GM18861 (cell line): ENCODE measurements around the gene UGT1A10.
"Not testable (repeated sequence)": the region's sequence is repeated elsewhere in the genome, so short reads cannot be mapped to it uniquely, and the experiment has no call there.

Experiments used
- ATAC-seq: cut with Tn5 transposase; IDR thresholded peaks from one replicate; pipeline ENCODE4 v1.9.1; 2021; ENCODE audit not compliant: unreplicated experiment

The UGT1A10 gene

DNA sequence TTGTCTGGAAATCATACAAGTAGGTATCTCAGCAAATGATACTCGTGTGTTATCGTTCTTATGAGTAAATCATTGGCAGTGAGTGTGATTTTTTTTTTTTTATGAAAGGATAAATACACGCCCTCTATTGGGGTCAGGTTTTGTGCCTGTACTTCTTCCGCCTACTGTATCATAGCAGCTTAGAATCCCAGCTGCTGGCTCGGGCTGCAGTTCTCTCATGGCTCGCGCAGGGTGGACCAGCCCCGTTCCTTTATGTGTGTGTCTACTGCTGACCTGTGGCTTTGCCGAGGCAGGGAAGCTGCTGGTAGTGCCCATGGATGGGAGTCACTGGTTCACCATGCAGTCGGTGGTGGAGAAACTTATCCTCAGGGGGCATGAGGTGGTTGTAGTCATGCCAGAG lies at the start of gene UGT1A10:
Gene UGT1A10 (plus strand): TSS at position 143 of the 400 bp plus-strand sequence. CDS start 75 bp downstream, at position 218.
- not testable (repeated sequence) for ATAC-seq

DNA sequence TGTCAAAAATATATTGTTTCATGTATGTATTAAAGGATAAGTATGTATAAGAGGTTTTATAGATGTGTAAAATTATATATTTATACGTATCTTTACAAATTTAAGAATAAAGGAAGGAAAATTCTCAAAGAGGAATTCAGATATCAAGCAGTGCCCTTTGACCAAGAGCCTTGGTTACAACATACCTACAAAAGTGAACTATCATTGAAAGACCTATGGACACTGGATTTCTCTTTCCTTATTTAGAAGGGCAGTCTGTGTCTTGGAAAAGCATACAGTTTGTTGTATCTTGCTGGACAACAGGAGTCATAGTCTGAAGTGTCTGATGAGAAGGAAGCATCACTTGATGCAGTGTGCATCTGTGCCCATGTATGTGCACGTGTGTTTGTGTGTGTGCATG lies 47.8 kb upstream of the UGT1A10 start:
- ATAC-seq: no peak

DNA sequence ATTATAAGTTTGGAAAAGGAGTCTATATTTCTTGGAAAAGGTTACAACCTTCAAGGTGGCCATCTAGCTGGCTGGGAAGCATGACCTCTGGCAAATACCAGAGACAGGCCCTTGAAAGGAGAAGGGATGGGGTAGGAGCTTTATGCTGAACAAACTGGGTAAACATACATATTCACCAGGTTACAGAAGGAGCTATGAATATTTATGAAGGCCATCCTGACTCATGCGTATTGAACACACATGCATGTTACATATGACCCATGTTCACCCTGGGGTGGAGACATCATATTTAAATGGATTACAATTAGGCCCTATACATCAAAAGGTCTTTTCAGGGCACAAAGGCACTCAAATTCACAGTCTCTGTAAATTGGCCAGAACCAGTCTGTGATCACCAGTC lies 43.5 kb upstream of the UGT1A10 start:
- not testable (repeated sequence) for ATAC-seq

DNA sequence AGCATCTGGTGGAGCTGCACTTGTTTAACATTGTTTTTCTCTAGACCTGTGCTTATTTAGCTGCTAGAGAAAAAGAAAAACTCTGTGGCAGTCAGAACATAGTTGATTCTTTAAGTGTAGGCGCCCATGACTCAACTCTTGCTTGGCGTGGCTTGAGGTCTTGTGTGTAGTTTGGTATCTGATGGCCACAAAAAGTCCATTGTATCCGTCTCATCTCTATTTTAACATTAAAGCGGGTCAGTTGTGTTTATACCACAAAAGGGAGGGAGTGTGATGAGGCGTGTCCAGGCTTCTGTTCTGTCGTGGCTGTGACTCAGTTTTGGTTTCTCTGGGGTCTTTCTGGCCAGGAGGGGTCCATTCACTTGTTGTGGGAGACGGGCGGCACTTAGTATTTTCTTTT lies 43.0 kb upstream of the UGT1A10 start:
- ATAC-seq: peak; percentile 74

DNA sequence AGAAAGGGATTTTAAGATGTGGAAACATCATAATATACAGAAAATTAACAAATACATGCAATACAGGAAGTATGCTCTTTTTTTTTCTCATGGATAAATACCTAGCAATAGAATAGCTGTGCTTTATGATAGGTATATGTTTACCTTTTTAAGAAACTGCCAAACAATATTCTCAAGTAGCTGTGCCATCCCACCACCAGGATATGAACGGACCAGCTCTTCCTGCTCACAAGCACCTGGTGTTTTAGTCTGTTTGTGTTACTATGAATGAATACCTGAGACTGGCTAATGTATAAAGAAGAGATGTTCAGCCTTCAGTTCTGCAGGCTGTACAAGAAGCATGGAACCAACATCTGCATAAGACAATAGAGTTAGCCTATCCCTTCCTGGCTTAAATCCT lies 38.7 kb upstream of the UGT1A10 start:
- ATAC-seq: no peak

DNA sequence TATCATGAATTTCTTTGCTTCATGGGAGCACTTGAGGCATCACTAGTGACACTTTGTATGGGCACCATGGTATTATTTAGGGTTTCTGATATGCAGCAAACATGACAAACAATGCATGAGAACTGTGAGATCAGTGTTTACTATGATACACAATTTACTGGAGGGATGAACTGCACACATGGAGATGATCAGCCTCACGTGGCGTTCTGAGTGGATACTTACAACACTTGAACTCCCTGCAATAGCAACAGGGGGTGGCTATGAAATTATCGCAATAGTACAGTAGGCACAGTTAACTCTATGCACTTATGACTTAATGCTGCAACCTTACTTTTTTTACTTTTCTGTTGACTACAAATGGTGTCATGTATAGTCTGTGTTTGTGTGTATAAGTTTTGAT lies 37.3 kb upstream of the UGT1A10 start:
- ATAC-seq: no peak

DNA sequence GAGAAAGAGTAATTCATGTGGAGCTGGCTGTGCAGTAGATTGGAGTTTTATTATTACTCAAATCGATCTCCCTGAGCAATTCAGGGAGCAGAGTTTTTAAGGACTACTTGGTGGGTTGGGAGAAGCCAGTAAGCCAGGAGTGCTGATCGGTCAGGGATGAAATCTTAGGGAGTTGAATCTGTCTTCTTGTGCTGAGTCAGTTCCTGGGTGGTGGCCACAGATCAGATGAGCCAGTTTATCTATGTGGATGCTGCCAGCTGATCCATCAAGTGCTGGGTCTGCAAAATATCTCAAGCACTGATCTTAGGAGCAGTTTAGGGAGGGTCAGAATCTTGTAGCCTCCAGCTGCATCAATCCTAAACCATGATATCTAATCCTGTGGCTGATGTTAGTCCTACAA lies 35.9 kb upstream of the UGT1A10 start:
- no peak for ATAC-seq

DNA sequence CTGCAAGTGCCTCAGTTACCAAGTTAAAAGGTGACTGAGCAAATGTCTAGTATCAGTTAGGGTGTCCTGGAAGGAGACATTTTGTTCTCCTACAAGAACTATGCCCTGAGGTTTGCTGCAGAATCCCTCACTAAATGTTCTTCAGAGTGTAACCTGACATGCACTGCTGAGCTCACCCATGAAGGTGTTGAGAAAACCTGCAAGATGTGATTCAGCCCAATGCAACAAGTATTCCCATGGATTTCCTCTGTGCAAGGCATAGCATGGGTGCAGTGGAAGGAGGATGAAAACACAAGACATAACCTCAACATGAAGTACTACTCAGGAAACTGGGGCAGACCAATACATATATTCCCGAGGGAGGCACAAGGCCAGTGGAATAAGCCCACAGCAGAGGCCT lies 34.2 kb upstream of the UGT1A10 start:
- no peak for ATAC-seq

DNA sequence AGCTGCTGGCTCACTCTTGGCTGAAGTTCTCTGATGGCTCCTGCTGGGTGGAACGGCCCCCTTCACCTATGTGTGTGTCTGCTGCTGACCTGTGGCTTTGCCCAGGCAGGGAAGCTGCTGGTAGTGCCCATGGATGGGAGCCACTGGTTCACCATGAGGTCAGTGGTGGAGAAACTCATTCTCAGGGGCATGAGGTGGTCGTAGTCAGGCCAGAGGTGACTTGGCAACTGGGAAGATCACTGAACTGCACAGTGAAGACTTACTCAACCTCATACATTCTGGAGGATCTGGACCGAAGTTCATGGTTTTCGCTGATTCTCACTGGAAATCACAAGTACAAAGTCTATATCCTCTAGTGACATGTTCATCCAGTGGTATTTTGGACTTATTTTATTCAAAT lies 32.7 kb upstream of the UGT1A10 start:
- no peak for ATAC-seq

DNA sequence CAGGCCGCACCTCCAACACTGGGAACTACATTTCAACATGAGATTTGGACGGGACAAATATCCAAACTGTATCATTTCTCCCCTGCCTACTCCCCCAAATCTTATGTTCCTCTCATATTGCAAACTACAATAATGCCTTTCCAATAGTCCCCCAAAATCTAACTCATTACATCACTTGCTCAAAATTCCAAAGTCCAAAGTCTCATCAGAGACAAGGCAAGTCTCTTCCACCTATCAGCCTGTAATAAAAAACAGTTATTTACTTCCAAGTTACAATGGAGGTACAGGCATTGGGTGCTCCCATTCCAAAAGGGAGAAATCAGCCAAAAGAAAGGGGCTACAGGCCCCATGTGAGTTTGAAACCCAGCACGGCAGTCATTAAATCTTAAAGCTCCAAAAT lies 31.4 kb upstream of the UGT1A10 start:
- ATAC-seq: no peak

DNA sequence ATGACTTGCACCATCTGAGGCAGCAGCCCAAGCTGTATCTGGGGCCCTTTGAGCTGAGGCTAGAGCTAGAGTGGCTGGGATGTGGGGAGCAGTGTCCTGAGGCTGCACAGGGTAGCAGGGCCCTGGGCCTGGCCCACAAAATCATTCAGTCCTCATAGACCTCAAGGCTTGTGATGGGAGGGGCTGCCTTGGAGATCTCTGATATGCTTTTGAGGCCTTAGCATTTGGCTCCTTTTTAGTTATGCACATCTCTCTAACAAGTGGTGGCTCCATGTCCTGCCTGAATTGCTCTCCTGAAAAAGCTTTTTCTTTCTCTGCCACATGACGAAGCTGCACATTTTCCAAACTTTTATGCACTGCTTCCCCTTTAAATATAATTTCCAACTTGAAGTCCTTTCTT lies 30.6 kb upstream of the UGT1A10 start:
- ATAC-seq: no peak

DNA sequence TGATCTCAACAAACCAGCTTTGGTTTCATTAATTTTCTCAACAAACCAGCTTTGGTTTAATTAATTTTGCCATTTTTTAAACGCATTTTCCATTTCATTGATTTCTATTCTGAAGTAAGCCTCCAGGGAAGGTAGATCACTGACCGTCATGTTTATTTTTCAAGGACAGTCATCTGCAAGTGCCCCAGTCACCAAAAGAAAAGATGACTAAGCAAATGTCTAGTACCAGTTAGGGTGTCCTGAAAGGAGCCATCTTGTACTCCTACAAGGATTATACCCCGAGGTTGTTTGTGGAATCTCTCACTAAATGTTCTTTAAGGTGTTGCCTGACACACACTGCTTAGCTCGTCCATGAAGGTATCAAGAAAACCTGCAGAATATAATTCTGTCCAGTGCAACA lies 25.0 kb upstream of the UGT1A10 start:
- no peak for ATAC-seq

DNA sequence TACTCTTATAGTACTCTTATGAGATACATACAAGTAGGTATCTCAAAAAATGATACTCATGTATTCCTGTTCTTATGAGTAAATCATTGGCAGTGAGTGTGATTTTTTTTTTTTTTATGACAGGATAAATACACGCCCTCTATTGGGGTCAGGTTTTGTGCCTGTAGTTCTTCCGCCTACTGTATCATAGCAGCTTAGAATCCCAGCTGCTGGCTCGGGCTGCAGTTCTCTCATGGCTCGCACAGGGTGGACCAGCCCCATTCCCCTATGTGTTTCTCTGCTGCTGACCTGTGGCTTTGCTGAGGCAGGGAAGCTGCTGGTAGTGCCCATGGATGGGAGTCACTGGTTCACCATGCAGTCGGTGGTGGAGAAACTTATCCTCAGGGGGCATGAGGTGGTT lies 18.8 kb upstream of the UGT1A10 start, which contains the start of gene UGT1A8:
Gene UGT1A8 (plus strand): TSS at position 158 of the 400 bp plus-strand sequence. CDS start 75 bp downstream, at position 233.
- not testable (repeated sequence) for ATAC-seq

DNA sequence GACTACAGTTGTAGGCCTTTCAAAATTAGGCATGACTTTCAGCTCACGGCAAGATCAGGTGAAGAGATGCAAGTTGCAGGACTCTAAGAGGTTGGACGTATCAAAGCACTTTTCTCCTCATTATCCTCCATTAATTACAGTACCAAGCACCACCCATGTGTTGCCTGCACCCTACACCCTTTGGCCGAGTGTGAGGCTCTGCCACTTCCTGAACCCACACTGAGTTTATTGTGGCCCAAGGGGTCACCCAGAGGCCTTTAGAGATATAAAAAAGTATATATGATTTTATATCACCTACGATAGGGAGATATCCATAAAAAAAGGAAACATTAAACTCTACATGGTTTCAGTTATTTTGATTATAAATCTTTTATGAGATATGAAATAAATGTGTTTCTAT lies 16.0 kb upstream of the UGT1A10 start:
- ATAC-seq: no peak

DNA sequence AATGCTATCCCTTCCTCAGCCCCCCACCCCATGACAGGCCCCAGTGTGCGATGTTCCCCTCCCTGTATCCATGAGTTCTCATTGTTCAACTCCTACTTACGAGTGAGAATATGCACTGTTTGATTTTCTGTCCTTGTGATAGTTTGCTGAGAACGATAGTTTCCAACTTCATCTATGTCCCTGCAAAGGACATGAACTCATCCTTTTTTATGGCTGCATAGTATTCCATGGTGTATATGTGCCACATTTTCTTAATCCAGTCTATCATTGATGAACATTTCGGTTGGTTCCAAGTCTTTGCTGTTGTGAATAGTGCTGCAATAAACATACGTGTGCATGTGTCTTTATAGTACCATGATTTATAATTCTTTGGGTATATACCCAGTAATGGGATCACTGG lies 14.4 kb upstream of the UGT1A10 start:
- not testable (repeated sequence) for ATAC-seq

DNA sequence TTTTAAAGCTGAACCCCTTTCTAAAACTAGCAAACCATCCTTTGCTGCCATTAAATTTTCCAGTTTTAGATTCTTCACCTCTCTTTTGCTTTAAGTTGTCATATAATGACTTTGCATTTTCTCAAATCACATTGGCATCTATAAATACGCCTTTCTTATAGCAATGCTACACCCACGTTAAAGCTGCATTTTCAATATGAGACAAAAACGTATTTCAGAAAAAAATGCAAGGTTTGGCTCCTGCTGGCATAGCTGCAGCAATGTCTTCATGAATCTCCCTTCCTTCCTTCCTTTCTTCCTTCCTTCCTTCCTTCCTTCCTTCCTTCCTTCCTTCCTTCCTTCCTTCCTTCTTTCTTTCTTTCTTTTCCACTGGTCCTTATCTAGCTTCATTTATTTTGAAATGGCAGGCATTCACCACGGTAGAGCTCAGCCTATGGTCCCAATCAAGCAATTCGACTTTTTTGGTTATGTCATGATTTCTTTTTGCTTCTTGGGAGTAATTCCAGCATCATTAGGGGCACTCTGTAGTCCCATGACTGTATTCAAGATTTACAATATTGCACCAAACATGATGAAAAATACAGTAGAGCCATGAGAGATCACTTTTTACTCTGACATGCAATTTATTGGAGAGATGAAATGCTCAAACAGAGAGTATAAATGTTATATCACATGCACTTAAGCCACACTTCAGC lies 8.8 kb upstream of the UGT1A10 start:
- ATAC-seq: no peak

DNA sequence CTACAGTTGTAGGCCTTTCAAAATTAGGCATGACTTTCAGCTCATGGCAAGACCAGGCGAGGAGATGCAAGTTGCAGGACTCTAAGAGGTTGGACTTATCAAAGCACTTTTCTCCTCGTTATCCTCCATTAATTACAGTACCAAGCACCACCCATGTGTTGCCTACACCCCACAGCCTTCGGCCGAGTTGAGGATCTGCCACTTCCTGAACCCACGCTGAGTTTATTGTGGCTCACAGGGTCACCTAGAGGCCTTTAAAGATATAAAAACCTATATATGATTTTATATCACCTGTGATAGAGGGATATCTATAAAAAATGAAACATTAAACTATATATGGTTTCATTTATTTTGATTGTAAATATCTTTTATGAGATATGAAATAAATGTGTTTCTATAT lies 2.6 kb downstream of the UGT1A10 start:
- no peak for ATAC-seq

DNA sequence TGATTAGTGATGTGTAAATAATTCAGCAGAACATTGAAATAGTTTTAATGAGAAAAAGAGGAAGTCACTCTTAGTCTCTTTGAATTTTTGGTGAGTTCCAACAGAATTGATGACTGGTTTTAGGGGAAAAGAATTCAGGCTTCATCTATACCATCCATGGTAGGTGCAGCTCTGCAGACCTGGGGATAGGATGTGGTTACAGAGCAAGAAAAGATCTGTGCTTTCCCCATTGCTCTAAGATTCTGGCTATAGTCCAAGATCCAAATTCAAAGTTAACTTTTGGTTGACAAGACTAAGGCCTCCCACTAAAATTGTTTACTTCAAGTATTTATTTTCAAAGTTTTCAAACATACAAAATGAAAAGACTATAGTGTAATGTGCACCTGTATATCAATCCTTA lies 3.6 kb downstream of the UGT1A10 start:
- ATAC-seq: no peak

DNA sequence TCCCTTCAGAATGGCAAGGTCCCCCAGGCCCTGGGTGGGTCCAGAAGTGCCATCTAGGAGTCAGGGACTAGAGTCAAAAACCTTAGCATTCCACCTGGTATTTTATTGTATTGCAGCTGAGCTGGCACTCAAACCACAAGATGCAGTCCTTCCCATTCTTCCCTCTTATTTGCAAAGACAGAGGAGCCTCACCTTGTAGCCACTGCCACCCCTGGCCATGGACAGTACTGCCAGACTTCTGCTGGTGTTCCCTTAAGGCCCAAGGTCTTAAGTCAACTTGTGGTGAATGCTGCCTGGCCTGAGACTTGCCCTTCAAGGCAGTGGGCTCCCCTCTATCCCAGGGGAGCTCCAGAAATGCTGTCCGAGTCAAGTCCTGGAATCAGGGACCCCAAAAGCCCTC lies 6.9 kb downstream of the UGT1A10 start:
- no peak for ATAC-seq

DNA sequence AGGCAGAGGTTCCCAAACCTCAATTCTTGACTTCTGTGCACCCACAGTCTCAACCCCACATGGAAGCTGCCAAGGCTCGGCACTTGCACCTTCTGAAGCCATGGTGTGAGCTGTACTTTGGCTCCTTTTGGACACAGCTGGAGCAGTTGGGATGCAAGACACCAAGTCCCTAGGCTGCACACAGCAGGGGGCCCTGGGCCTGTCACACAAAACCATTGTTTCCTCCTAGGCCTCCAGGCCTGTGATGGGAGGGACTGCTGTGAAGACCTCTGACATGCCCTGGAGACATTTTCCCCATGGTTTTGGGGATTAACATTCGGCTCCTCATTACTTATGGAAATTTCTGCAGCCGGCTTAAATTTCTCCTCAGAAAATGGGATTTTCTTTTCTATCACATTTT lies 9.8 kb downstream of the UGT1A10 start:
- not testable (repeated sequence) for ATAC-seq

DNA sequence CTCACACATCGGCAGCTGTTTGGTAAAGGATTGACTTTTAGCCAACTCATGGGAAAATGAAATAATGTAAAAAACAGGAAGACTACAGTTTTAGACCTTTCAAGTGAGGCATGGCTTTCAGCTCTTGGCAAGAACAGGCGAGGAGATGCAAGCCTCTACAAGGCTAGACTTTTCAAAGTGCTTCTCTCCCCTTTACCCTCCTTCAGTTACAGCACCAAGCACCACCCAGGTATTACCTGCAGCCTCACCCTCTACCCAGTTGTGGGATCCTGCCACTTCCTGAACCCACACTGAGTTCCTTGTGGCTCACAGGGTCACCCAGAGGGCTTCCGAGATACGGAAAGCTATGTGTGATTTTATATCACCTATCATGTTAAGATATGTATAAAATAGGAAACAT lies 14.7 kb downstream of the UGT1A10 start:
- no peak for ATAC-seq

DNA sequence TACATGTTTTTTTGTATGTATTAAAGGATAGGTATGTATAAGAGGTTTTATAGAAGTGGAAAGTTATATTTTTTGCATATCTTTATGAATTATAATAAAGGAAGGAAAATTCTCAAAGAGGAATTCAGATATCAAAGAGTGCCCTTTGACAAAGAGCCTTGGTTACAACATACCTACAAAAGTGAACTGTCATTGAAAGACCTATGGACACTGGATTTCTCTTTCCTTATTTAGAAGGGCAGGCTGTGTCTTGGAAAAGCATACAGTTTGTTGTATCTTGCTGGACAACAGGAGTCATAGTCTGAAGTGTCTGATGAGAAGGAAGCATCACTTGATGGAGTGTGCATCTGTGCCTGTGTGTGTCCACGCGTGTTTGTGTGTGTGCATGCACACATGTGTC lies 15.2 kb downstream of the UGT1A10 start:
- ATAC-seq: no peak

DNA sequence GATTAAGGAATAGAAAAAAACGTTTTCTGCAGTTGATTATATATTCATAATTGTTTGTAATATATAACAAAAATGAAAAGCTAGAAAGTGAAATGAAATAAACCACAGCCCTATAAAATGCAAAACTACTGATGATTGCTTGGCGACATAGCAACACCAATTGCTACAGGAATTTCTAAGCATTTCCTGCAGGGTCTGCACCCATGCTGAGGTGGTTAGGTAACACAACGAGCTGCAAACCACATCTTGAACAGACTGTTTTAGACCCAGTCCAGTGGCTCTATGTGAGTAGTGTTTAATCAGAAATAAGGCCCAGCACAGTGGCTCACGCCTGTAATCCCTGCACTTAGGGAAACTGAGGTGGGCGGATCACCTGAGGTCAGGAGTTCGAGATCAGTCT lies 18.3 kb downstream of the UGT1A10 start:
- ATAC-seq: no peak
